Central memory CD4-positive, alpha-beta T cell (primary cell): Measurements from ENCODE around the gene LZTFL1.
A peak's percentile ranks its signal among the peaks of the same experiment; 100 is the strongest.

Experiments
- DNase-seq: peaks from one replicate; pipeline ENCODE4 v3.0.0; 2022
- total RNA-seq, 3 experiments: gene quantifications; one replicate each; lab custom pipeline; 2026; lab: John Stamatoyannopoulos, UW

The LZTFL1 gene
- total RNA-seq, result 11.5 to 15.0 (median 13.9) reads per million in 3 experiments

- DNase-seq, result peak; percentile 90
Observed at GRCh38 chr3:45841757-45842491, at the start of gene LZTFL1. TSS of gene LZTFL1 (minus strand) at chr3:45842119. CDS start at chr3:45841991, 128 bp downstream.

DNA sequence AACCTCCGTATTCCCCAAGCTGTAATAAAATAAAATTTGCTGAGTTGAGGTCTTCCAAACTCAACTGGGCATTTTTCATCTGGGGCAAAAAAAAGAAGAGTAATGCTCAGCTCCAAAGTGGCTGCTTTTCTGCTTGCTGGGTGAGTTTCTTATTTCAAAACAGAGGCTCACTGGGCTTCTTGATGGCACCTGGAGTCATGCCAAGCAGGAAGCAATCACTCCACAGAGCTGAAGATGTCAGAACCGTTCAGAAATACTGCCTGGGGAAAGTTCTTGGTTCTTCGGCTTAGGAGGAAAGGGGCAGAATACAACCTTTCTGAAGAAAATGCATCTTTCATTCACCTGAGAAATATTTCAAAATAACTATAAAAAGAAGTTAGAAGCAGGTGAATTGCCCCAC lies 48.5 kb upstream of the LZTFL1 start:
- DNase-seq, result peak; percentile 17

DNA sequence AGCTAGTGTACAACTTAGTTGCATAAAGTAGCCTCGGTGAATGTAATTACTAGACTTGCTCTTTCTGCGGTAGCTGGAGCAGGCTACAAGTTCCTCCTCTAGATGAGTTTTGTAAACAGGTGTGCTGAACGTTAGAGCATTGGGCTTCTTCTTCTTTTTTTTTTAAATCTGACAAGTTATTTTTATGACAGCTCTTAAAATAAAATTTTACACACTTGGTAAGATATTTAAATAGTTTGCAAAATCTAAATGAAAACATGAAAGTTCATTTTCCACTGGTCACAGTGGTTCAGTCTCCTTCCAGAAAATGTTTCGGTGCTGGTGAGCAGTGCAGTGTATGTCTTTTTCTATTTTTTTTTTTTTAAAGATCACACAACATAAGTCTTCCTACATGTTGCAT lies 47.4 kb upstream of the LZTFL1 start:
- no peak for DNase-seq

GRCh38 chr3:45887759-45888511 lies 46.0 kb upstream of the LZTFL1 start:
- DNase-seq, result no peak

GRCh38 chr3:45887285-45887684 lies 45.4 kb upstream of the LZTFL1 start:
- no peak for DNase-seq

DNA sequence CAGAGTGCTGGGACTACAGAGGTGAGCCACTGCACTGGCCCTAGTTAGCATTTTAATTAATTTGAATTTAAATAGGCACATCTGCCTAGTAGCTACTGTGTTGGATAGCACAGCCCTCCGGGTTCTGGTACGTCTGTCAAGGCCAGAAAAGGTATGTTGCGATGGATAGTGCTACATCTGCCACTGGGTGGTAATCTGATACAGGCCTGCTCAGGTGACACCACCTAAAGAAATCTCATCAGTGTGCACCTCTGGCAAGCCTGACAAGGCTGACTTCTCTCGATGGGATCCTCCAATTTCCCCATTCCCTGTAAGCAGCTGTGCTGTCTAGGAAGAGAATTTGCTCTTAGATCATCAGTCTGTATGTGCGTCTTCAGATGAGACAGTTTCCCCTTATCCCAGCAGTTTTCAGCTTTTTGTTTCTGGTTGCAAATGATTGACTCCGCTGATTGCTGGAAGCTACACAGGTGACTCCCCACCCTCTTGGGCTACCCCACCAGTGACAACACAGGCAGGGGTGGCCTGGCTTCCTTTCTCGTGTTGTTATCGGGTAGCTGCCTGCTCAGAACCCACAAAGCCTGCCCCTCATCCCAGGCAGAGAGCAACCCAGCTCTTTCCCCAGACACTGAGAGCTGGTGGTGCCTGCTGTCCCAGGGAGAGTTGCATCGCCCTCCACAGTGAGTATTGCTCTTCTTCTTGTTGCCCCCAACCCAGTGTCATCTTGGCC lies 44.2 kb upstream of the LZTFL1 start, which contains the start of gene CCR9:
Gene CCR9, plus strand, starts transcription at position 565 of the 727 bp plus-strand sequence. CDS start 8,391 bp downstream, outside the sequence.
- DNase-seq, result no peak

GRCh38 chr3:45884368-45885201 lies 42.7 kb upstream of the LZTFL1 start:
- no peak for DNase-seq

GRCh38 chr3:45881078-45882022 lies 39.4 kb upstream of the LZTFL1 start:
- peak; percentile 40 for DNase-seq

DNA sequence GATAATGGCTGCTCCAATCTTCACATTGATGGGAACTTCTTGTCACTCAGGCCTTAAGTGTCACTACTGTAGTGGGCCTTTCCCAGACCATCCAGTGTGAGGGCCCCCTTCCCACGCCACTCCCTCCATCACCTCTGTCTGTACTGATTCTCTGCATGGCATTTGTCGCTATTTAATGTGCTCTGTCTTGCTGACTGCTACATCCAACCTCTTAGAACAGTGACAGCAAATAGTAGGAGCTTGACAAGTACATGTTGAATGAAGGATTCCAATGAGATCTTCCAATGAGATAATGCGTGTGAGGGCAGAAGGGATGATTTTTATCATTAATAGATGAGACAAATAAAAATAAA lies 38.8 kb upstream of the LZTFL1 start:
- DNase-seq, result no peak

- DNase-seq, result no peak
Observed at GRCh38 chr3:45878124-45878523, 36.2 kb upstream of the LZTFL1 start.

DNA sequence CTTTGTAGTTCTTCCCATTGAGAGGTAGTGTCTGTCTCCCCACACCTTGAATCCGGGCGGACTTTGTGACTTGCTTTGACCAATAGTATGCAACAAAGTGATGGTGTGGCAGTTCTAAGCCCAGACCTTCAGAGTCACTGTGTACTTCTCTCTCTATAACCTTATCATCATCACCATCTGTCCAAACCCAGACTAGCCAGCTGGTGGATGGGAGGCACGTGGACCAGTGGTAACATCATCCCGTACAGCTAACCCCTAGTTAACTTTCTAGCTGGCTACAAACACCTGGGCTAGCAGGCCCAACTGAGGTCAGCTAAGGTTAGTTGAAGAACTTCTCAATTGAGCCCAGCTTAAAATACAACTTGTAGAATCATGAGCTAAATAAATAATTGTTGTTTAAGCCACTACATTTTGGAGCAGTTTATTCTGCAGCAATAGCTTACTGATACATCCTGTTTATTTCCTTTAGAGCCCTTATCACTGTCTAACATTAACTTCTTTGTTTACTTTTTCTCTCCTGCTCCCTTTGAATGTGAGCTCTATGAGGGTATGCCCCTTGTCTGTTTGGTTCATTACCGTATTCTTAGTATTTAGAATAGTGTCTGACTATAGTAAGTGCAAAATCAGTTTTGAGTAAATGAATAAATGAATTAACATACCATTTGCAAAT lies 32.9 kb upstream of the LZTFL1 start:
- DNase-seq, result no peak

- DNase-seq, result no peak
Observed at GRCh38 chr3:45873638-45874037, 31.7 kb upstream of the LZTFL1 start.

GRCh38 chr3:45873036-45873435 lies 31.1 kb upstream of the LZTFL1 start:
- DNase-seq, result no peak

GRCh38 chr3:45872569-45872968 lies 30.6 kb upstream of the LZTFL1 start:
- no peak for DNase-seq

DNA sequence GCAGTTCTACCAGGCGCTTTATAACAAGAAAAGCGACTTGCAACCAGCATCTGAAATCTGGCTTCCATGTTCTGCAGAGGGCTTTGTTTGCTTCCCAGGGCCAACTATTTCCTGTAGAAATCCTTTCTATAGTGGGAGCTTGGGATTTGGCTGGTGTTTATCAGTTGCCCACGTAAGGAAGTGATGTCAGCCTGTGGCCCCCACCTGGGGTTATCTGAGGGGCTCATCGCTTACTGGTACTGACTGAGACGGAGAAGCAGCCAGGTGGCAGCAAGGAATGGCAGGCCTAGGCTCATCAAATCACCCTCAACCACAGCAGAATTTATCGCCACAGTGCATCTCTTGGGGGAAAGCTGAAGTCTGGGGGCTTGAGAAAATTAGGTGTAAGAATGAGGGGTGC lies 29.9 kb upstream of the LZTFL1 start:
- DNase-seq, result no peak

- peak; percentile 94 for DNase-seq
Observed at GRCh38 chr3:45870099-45870498, 28.2 kb upstream of the LZTFL1 start.

GRCh38 chr3:45869638-45870037 lies 27.7 kb upstream of the LZTFL1 start:
- no peak for DNase-seq

- DNase-seq, result no peak
Observed at GRCh38 chr3:45868650-45869049, 26.7 kb upstream of the LZTFL1 start.

DNA sequence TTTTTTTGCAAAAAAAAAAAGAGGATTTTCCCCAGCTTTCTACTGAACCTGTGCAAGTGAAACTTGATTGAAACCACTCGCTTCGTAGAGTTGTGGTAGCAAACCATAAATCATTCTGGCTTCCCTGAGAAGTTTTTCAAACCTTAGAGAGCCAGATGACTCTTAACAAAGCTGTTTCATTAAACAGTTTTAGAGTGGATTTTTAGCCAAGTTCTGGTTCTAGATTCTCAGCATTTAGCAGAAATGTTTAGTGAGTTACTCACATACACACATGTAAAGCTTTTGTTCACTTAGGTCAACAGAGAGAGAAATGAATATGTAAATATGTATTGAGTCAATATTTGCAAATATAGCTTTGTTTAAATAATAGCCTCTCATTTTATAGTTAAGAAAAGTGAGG lies 26.3 kb upstream of the LZTFL1 start:
- DNase-seq, result no peak

GRCh38 chr3:45865563-45865962 lies 23.6 kb upstream of the LZTFL1 start:
- DNase-seq, result no peak
